Activated T-cell treated with anti-CD3 and anti-CD28 coated beads, Interleukin-2, amount 50 U/mL, for 24 hours (primary cell): Measurements from ENCODE around the gene TSPOAP1.

Source experiments
- DNase-seq: peaks from one replicate; pipeline ENCODE4 v3.0.0-alpha.2; 2020
- H3K27ac Mint-ChIP-seq: 2 replicates; pipeline ENCODE4 v1.8.0; 2020; ENCODE audit warnings: mild to moderate bottlenecking, mixed read lengths
- H3K27me3 Mint-ChIP-seq: 2 replicates; pipeline ENCODE4 v1.8.0; 2020; ENCODE audit warnings: mixed read lengths
- H3K36me3 Mint-ChIP-seq: 2 replicates; pipeline ENCODE4 v1.8.0; 2020; ENCODE audit warnings: low read depth, mixed read lengths
- H3K4me1 Mint-ChIP-seq: 2 replicates; pipeline ENCODE4 v1.8.0; 2020; ENCODE audit warnings: low read depth, mixed read lengths
- H3K4me3 Mint-ChIP-seq: 2 replicates; pipeline ENCODE4 v1.8.0; 2020; ENCODE audit warnings: mild to moderate bottlenecking, moderate library complexity, mixed read lengths
- H3K9me3 Mint-ChIP-seq: 2 replicates; pipeline ENCODE4 v1.8.0; 2020; ENCODE audit warnings: mixed read lengths

Gene TSPOAP1

GRCh38 chr17:58365980-58366595 lies 37.5 kb upstream of the TSPOAP1 start:
- H3K4me3 Mint-ChIP-seq: no peak overlapping the region
- H3K9me3 Mint-ChIP-seq: no peaks in the 10 kb centered on the region
- DNase-seq: no peak
- no peaks in the 10 kb centered on the region for H3K27me3 Mint-ChIP-seq
- no peak overlapping the region for H3K27ac Mint-ChIP-seq
- H3K36me3 Mint-ChIP-seq: no peaks in the 10 kb centered on the region
- H3K4me1 Mint-ChIP-seq: peaks cover 5% of the 10 kb centered on the region

- no peaks in the 10 kb centered on the region for H3K36me3 Mint-ChIP-seq
- no peak for DNase-seq
- H3K27me3 Mint-ChIP-seq: no peaks in the 10 kb centered on the region
- H3K9me3 Mint-ChIP-seq: no peaks in the 10 kb centered on the region
- no peak overlapping the region for H3K27ac Mint-ChIP-seq
- H3K4me3 Mint-ChIP-seq: no peak overlapping the region
- H3K4me1 Mint-ChIP-seq: peaks cover 5% of the 10 kb centered on the region
Observed at GRCh38 chr17:58365185-58365979, 36.8 kb upstream of the TSPOAP1 start.

- no peak overlapping the region for H3K27ac Mint-ChIP-seq
- no peaks in the 10 kb centered on the region for H3K36me3 Mint-ChIP-seq
- no peaks in the 10 kb centered on the region for H3K9me3 Mint-ChIP-seq
- peaks cover 4% of the 10 kb centered on the region for H3K4me1 Mint-ChIP-seq
- H3K27me3 Mint-ChIP-seq: no peaks in the 10 kb centered on the region
- no peak overlapping the region for H3K4me3 Mint-ChIP-seq
- no peak for DNase-seq
Observed at GRCh38 chr17:58364270-58364942, 35.8 kb upstream of the TSPOAP1 start.

GRCh38 chr17:58363457-58364185 lies 35.0 kb upstream of the TSPOAP1 start:
- H3K4me1 Mint-ChIP-seq: peaks cover 3% of the 10 kb centered on the region
- H3K9me3 Mint-ChIP-seq: no peaks in the 10 kb centered on the region
- no peak for DNase-seq
- H3K4me3 Mint-ChIP-seq: no peak overlapping the region
- H3K36me3 Mint-ChIP-seq: no peaks in the 10 kb centered on the region
- H3K27ac Mint-ChIP-seq: no peak overlapping the region
- no peaks in the 10 kb centered on the region for H3K27me3 Mint-ChIP-seq

- Mint-ChIP-seq H3K27me3 (no peaks in the 10 kb centered on the region), H3K36me3 (peaks cover 2% of the 10 kb centered on the region), H3K27ac (no peak overlapping the region), H3K9me3 (no peaks in the 10 kb centered on the region), H3K4me1 (peaks cover 3% of the 10 kb centered on the region), H3K4me3 (no peak overlapping the region)
- DNase-seq: no peak
Observed at GRCh38 chr17:58362368-58363014, 33.9 kb upstream of the TSPOAP1 start.

- H3K27me3 Mint-ChIP-seq: no peaks in the 10 kb centered on the region
- H3K9me3 Mint-ChIP-seq: no peaks in the 10 kb centered on the region
- H3K27ac Mint-ChIP-seq: no peak overlapping the region
- no peak overlapping the region for H3K4me3 Mint-ChIP-seq
- DNase-seq: no peak
- H3K4me1 Mint-ChIP-seq: no peaks in the 10 kb centered on the region
- peaks cover 2% of the 10 kb centered on the region for H3K36me3 Mint-ChIP-seq
Observed at GRCh38 chr17:58360296-58361063, 31.9 kb upstream of the TSPOAP1 start.

- H3K27ac Mint-ChIP-seq: no peak overlapping the region
- H3K36me3 Mint-ChIP-seq: peaks cover 2% of the 10 kb centered on the region
- no peak overlapping the region for H3K4me3 Mint-ChIP-seq
- H3K4me1 Mint-ChIP-seq: peaks cover 6% of the 10 kb centered on the region
- DNase-seq: no peak
- no peaks in the 10 kb centered on the region for H3K27me3 Mint-ChIP-seq
- H3K9me3 Mint-ChIP-seq: no peaks in the 10 kb centered on the region
Observed at GRCh38 chr17:58358408-58359172, 30.0 kb upstream of the TSPOAP1 start.

- Mint-ChIP-seq H3K9me3 (no peaks in the 10 kb centered on the region), H3K4me3 (no peak overlapping the region), H3K36me3 (peaks cover 11% of the 10 kb centered on the region), H3K4me1 (peaks cover 15% of the 10 kb centered on the region), H3K27ac (no peak overlapping the region), H3K27me3 (no peaks in the 10 kb centered on the region)
- DNase-seq: no peak
Observed at GRCh38 chr17:58357312-58358297, 29.0 kb upstream of the TSPOAP1 start.

- no peaks in the 10 kb centered on the region for H3K9me3 Mint-ChIP-seq
- H3K4me1 Mint-ChIP-seq: peaks cover 20% of the 10 kb centered on the region
- H3K36me3 Mint-ChIP-seq: peaks cover 22% of the 10 kb centered on the region
- DNase-seq: no peak
- H3K27me3 Mint-ChIP-seq: no peaks in the 10 kb centered on the region
- no peak overlapping the region for H3K27ac Mint-ChIP-seq
- H3K4me3 Mint-ChIP-seq: no peak overlapping the region
Observed at GRCh38 chr17:58356231-58356630, 27.6 kb upstream of the TSPOAP1 start.

- Mint-ChIP-seq H3K27ac (peak overlapping the region; percentile 99), H3K4me3 (no peak overlapping the region), H3K9me3 (no peaks in the 10 kb centered on the region), H3K4me1 (peaks cover 27% of the 10 kb centered on the region), H3K36me3 (peaks cover 36% of the 10 kb centered on the region), H3K27me3 (no peaks in the 10 kb centered on the region)
- no peak for DNase-seq
Observed at GRCh38 chr17:58354541-58355216, 26.1 kb upstream of the TSPOAP1 start.

GRCh38 chr17:58353389-58353825 lies 24.8 kb upstream of the TSPOAP1 start:
- Mint-ChIP-seq H3K27ac (peak overlapping the region; percentile 99), H3K36me3 (peaks cover 48% of the 10 kb centered on the region), H3K27me3 (no peaks in the 10 kb centered on the region), H3K4me1 (peaks cover 40% of the 10 kb centered on the region), H3K9me3 (no peaks in the 10 kb centered on the region), H3K4me3 (peak overlapping the region; percentile 100)
- no peak for DNase-seq
